GM23338 (cell line): ENCODE data around the gene ABHD15. TPM values are rescaled to one million over a fixed set of nuclear protein-coding genes. Genes with fewer than 3 reads are reported as not detected.

ENCODE experiments used
- ATAC-seq: fragments of 200-7000 bp; cut with Tn5 transposase; 3 replicates; pipeline ENCODE4 v1.9.1; 2020
- DNase-seq: peaks from one replicate; pipeline ENCODE4 v3.0.0-alpha.2; 2015; ENCODE audit warnings: low spot score
- H2AFZ ChIP-seq: fragments of 200-600 bp; sonication (generic); 2 replicates; pipeline ENCODE4 v1.8.0; 2016; ENCODE audit warnings: antibody characterized with exemption, mild to moderate bottlenecking, moderate library complexity
- H3F3A ChIP-seq: fragments of 200-600 bp; sonication (generic); replicated peaks from 2 replicates; pipeline ENCODE4 v1.8.0; 2017; ENCODE audit warnings: antibody characterized with exemption, mixed run types, low read depth
- H3K27ac ChIP-seq: fragments of 200-600 bp; sonication (generic); 2 replicates; pipeline ENCODE4 v1.6.1; 2016; ENCODE audit warnings: low read depth
- H3K27me3 ChIP-seq: fragments of 200-600 bp; sonication (generic); 2 replicates; pipeline ENCODE4 v1.8.0; 2016; ENCODE audit warnings: mild to moderate bottlenecking, mixed run types, moderate library complexity; ENCODE audit not compliant: insufficient read depth
- H3K36me3 ChIP-seq: fragments of 200-600 bp; sonication (generic); 2 replicates; pipeline ENCODE4 v1.8.0; 2016; ENCODE audit warnings: mild to moderate bottlenecking; ENCODE audit not compliant: insufficient read depth
- H3K4me1 ChIP-seq: fragments of 200-600 bp; sonication (generic); 2 replicates; pipeline ENCODE4 v1.8.0; 2016; ENCODE audit warnings: mild to moderate bottlenecking, moderate library complexity; ENCODE audit not compliant: insufficient read depth
- H3K4me2 ChIP-seq: fragments of 200-600 bp; sonication (generic); 2 replicates; pipeline ENCODE4 v1.7.1; 2017; ENCODE audit warnings: mixed run types
- H3K4me3 ChIP-seq: fragments of 200-600 bp; sonication (generic); 2 replicates; pipeline ENCODE4 v1.6.1; 2016; ENCODE audit warnings: mixed run types
- H3K79me2 ChIP-seq: fragments of 200-600 bp; sonication (generic); replicated peaks from 2 replicates; pipeline ENCODE4 v1.8.0; 2017; ENCODE audit warnings: mild to moderate bottlenecking; ENCODE audit not compliant: insufficient read depth
- H3K9me2 ChIP-seq: fragments of 200-600 bp; sonication (generic); 2 replicates; pipeline ENCODE4 v1.8.0; 2017; ENCODE audit not compliant: insufficient read depth
- H4K20me1 ChIP-seq: fragments of 200-600 bp; sonication (generic); replicated peaks from 2 replicates; pipeline ENCODE4 v1.8.0; 2017; ENCODE audit warnings: mild to moderate bottlenecking; ENCODE audit not compliant: insufficient read depth
- H3K27ac Mint-ChIP-seq: 2 replicates; pipeline ENCODE4 v1.8.0; 2020; ENCODE audit warnings: inconsistent platforms, mild to moderate bottlenecking, moderate library complexity, mixed read lengths
- H3K27me3 Mint-ChIP-seq: 3 replicates; pipeline ENCODE4 v1.8.0; 2022; ENCODE audit warnings: low read depth, mild to moderate bottlenecking, moderate library complexity, mixed read lengths, inconsistent platforms; ENCODE audit not compliant: insufficient read depth, poor library complexity
- H3K36me3 Mint-ChIP-seq: 3 replicates; pipeline ENCODE4 v1.8.0; 2021; ENCODE audit warnings: low read depth, mild to moderate bottlenecking, inconsistent platforms, moderate library complexity, mixed read lengths
- H3K4me1 Mint-ChIP-seq: 3 replicates; pipeline ENCODE4 v1.8.0; 2020; ENCODE audit warnings: mild to moderate bottlenecking, inconsistent platforms, mixed read lengths
- H3K4me3 Mint-ChIP-seq: 3 replicates; pipeline ENCODE4 v1.8.0; 2021; ENCODE audit warnings: moderate library complexity, mild to moderate bottlenecking, inconsistent platforms, mixed read lengths
- H3K9me3 Mint-ChIP-seq: 3 replicates; pipeline ENCODE4 v1.8.0; 2020; ENCODE audit warnings: moderate library complexity, mild to moderate bottlenecking, inconsistent platforms, mixed read lengths
- CREB1 ChIP-seq: fragments of 250-450 bp; sonication (Bioruptor Pico); IDR thresholded peaks from 2 replicates; pipeline ENCODE4 v1.5.0; 2020; ENCODE audit warnings: low read depth, mild to moderate bottlenecking, moderate library complexity
- EZH2 ChIP-seq: fragments of 200-600 bp; sonication (generic); IDR thresholded peaks from one replicate; pipeline ENCODE4 v1.8.0; 2017; ENCODE audit warnings: antibody characterized with exemption, mild to moderate bottlenecking, low read depth; ENCODE audit not compliant: unreplicated experiment
- EZH2phosphoT487 ChIP-seq: fragments of 200-600 bp; sonication (generic); IDR thresholded peaks from one replicate; pipeline ENCODE4 v1.8.1; 2018; ENCODE audit warnings: antibody characterized with exemption; ENCODE audit not compliant: unreplicated experiment
- JUNB ChIP-seq: IDR thresholded peaks from one replicate; pipeline ENCODE4 v1.6.1; 2016; ENCODE audit warnings: antibody characterized with exemption; ENCODE audit not compliant: unreplicated experiment
- NANOG ChIP-seq: IDR thresholded peaks from 2 replicates; pipeline ENCODE4 v1.6.1; 2016; ENCODE audit warnings: antibody characterized with exemption, borderline replicate concordance
- POLR2AphosphoS5 ChIP-seq: IDR thresholded peaks from 2 replicates; pipeline ENCODE4 v1.6.1; 2016; ENCODE audit warnings: antibody characterized with exemption, low read depth
- STAT1 ChIP-seq: IDR thresholded peaks from one replicate; pipeline ENCODE4 v1.6.1; 2016; ENCODE audit warnings: antibody characterized with exemption; ENCODE audit not compliant: unreplicated experiment
- ZNF114 ChIP-seq: fragments of 250-450 bp; sonication (Bioruptor Pico); IDR thresholded peaks from 2 replicates; pipeline ENCODE4 v1.5.0; 2020; ENCODE audit warnings: mild to moderate bottlenecking, moderate library complexity
- ZNF331 ChIP-seq: fragments of 250-450 bp; sonication (Bioruptor Pico); IDR thresholded peaks from 2 replicates; pipeline ENCODE4 v1.5.0; 2020; ENCODE audit warnings: low read depth, mild to moderate bottlenecking, moderate library complexity
- polyA plus RNA-seq: library from polyadenylated mRNA; unstranded; fragments of >200 nt; fragmentation: Nextera tagmentation; extraction: Ambion mirVana; gene quantifications from 2 replicates; pipeline ENCODE4 v1.2.1, GENCODE V29; 2016
- total RNA-seq: library from RNA; depleted of rRNA; stranded (reverse); fragments of >200 nt; shearing (Covaris generic); gene quantifications from 2 replicates; pipeline ENCODE4 v1.2.3, GENCODE V29; 2014
- TF ChIP-seq, protein P1 (sequence below), 2 experiments: fragments of 200-600 bp in 1 of 2; sonication (generic) in 1 of 2; conservative IDR thresholded peaks; 2 replicates each; pipeline versions ENCODE4 v1.5.1 to v1.6.1; 2016 to 2017; ENCODE audit warnings: antibody characterized with exemption in 2 of 2, low read depth in 2 of 2, mild to moderate bottlenecking in 2 of 2, moderate library complexity in 1 of 2
- TF ChIP-seq, protein P2 (sequence below): fragments of 250-450 bp; sonication (Bioruptor Pico); IDR thresholded peaks from 2 replicates; pipeline ENCODE4 v1.5.0; 2020; ENCODE audit warnings: mild to moderate bottlenecking, moderate library complexity
- TF ChIP-seq, protein P3 (sequence below): IDR thresholded peaks from 2 replicates; pipeline ENCODE4 v1.6.1; 2016; ENCODE audit warnings: antibody characterized with exemption
- TF ChIP-seq, protein P4 (sequence below): IDR thresholded peaks from one replicate; pipeline ENCODE4 v1.6.1; 2018; ENCODE audit warnings: antibody characterized with exemption; ENCODE audit not compliant: unreplicated experiment

The ABHD15 gene
- total and polyA plus RNA-seq, 2 experiments from 2014 or later = 0.27 to 2.5 TPM

DNA sequence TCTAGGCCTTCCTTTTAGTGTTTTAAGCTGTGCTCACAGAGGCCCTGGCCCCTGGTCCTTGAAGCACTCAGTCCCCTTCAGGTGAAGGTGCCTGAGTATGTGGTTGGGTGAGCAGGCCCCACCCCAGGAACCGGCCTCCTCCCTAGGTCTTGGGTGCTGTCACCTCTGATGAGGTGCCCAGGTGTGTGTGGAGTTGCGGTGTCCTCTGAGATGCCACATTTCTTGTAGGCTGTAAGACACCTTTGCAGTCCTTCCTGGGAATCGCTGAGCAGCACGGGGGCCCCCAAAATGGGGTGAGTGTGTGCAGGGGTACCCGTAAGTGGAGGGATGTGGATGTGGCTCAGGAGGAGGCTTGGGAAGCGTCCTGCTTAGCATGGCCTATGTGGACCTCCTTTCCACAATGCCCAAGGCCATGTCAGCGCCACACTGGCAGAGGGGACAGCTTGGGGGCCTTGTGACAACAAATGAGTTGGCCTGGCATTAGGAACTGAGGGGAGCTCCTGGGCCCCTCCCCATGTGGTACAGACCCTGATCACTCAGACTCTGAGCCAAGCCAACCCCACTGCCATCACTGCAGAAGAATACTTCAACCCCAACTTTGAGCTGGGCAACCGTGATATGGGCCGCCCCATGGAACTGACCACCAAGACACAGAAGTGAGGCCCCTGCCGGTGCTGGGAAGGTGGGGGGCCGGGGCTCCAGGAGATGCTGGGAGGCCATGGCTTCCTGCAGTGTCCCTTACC is 44.7 kb upstream of the ABHD15 start:
- TF ChIP-seq, protein P1, sequence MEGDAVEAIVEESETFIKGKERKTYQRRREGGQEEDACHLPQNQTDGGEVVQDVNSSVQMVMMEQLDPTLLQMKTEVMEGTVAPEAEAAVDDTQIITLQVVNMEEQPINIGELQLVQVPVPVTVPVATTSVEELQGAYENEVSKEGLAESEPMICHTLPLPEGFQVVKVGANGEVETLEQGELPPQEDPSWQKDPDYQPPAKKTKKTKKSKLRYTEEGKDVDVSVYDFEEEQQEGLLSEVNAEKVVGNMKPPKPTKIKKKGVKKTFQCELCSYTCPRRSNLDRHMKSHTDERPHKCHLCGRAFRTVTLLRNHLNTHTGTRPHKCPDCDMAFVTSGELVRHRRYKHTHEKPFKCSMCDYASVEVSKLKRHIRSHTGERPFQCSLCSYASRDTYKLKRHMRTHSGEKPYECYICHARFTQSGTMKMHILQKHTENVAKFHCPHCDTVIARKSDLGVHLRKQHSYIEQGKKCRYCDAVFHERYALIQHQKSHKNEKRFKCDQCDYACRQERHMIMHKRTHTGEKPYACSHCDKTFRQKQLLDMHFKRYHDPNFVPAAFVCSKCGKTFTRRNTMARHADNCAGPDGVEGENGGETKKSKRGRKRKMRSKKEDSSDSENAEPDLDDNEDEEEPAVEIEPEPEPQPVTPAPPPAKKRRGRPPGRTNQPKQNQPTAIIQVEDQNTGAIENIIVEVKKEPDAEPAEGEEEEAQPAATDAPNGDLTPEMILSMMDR (conservative IDR thresholded peaks at IDR 0.05; ENCODE audit: low read depth in 2 of 2) = no peak
- TF ChIP-seq, protein P2, sequence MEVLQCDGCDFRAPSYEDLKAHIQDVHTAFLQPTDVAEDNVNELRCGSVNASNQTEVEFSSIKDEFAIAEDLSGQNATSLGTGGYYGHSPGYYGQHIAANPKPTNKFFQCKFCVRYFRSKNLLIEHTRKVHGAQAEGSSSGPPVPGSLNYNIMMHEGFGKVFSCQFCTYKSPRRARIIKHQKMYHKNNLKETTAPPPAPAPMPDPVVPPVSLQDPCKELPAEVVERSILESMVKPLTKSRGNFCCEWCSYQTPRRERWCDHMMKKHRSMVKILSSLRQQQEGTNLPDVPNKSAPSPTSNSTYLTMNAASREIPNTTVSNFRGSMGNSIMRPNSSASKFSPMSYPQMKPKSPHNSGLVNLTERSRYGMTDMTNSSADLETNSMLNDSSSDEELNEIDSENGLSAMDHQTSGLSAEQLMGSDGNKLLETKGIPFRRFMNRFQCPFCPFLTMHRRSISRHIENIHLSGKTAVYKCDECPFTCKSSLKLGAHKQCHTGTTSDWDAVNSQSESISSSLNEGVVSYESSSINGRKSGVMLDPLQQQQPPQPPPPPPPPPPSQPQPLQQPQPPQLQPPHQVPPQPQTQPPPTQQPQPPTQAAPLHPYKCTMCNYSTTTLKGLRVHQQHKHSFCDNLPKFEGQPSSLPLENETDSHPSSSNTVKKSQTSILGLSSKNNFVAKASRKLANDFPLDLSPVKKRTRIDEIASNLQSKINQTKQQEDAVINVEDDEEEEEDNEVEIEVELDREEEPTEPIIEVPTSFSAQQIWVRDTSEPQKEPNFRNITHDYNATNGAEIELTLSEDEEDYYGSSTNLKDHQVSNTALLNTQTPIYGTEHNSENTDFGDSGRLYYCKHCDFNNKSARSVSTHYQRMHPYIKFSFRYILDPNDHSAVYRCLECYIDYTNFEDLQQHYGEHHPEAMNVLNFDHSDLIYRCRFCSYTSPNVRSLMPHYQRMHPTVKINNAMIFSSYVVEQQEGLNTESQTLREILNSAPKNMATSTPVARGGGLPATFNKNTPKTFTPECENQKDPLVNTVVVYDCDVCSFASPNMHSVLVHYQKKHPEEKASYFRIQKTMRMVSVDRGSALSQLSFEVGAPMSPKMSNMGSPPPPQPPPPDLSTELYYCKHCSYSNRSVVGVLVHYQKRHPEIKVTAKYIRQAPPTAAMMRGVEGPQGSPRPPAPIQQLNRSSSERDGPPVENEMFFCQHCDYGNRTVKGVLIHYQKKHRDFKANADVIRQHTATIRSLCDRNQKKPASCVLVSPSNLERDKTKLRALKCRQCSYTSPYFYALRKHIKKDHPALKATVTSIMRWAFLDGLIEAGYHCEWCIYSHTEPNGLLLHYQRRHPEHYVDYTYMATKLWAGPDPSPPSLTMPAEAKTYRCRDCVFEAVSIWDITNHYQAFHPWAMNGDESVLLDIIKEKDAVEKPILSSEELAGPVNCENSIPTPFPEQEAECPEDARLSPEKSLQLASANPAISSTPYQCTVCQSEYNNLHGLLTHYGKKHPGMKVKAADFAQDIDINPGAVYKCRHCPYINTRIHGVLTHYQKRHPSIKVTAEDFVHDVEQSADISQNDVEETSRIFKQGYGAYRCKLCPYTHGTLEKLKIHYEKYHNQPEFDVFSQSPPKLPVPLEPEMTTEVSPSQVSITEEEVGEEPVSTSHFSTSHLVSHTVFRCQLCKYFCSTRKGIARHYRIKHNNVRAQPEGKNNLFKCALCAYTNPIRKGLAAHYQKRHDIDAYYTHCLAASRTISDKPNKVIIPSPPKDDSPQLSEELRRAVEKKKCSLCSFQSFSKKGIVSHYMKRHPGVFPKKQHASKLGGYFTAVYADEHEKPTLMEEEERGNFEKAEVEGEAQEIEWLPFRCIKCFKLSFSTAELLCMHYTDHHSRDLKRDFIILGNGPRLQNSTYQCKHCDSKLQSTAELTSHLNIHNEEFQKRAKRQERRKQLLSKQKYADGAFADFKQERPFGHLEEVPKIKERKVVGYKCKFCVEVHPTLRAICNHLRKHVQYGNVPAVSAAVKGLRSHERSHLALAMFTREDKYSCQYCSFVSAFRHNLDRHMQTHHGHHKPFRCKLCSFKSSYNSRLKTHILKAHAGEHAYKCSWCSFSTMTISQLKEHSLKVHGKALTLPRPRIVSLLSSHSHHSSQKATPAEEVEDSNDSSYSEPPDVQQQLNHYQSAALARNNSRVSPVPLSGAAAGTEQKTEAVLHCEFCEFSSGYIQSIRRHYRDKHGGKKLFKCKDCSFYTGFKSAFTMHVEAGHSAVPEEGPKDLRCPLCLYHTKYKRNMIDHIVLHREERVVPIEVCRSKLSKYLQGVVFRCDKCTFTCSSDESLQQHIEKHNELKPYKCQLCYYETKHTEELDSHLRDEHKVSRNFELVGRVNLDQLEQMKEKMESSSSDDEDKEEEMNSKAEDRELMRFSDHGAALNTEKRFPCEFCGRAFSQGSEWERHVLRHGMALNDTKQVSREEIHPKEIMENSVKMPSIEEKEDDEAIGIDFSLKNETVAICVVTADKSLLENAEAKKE (CRISPR knock-in tag) = no peak
- no peak for TF ChIP-seq STAT1
- TF ChIP-seq, protein P3, sequence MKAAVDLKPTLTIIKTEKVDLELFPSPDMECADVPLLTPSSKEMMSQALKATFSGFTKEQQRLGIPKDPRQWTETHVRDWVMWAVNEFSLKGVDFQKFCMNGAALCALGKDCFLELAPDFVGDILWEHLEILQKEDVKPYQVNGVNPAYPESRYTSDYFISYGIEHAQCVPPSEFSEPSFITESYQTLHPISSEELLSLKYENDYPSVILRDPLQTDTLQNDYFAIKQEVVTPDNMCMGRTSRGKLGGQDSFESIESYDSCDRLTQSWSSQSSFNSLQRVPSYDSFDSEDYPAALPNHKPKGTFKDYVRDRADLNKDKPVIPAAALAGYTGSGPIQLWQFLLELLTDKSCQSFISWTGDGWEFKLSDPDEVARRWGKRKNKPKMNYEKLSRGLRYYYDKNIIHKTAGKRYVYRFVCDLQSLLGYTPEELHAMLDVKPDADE = no peak
- TF ChIP-seq, protein P4, sequence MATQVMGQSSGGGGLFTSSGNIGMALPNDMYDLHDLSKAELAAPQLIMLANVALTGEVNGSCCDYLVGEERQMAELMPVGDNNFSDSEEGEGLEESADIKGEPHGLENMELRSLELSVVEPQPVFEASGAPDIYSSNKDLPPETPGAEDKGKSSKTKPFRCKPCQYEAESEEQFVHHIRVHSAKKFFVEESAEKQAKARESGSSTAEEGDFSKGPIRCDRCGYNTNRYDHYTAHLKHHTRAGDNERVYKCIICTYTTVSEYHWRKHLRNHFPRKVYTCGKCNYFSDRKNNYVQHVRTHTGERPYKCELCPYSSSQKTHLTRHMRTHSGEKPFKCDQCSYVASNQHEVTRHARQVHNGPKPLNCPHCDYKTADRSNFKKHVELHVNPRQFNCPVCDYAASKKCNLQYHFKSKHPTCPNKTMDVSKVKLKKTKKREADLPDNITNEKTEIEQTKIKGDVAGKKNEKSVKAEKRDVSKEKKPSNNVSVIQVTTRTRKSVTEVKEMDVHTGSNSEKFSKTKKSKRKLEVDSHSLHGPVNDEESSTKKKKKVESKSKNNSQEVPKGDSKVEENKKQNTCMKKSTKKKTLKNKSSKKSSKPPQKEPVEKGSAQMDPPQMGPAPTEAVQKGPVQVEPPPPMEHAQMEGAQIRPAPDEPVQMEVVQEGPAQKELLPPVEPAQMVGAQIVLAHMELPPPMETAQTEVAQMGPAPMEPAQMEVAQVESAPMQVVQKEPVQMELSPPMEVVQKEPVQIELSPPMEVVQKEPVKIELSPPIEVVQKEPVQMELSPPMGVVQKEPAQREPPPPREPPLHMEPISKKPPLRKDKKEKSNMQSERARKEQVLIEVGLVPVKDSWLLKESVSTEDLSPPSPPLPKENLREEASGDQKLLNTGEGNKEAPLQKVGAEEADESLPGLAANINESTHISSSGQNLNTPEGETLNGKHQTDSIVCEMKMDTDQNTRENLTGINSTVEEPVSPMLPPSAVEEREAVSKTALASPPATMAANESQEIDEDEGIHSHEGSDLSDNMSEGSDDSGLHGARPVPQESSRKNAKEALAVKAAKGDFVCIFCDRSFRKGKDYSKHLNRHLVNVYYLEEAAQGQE = no peak
- no peak for TF ChIP-seq ZNF331
- TF ChIP-seq NANOG = no peak
- no peak for TF ChIP-seq EZH2
- no peak for TF ChIP-seq JUNB
- TF ChIP-seq POLR2AphosphoS5 = no peak
- TF ChIP-seq CREB1 (CRISPR knock-in tag) = no peak
- TF ChIP-seq ZNF114 (CRISPR knock-in tag) = no peak
- TF ChIP-seq EZH2phosphoT487 = no peak
- Histone ChIP-seq H3K79me2 (peaks cover 2% of the 10 kb centered on the region; the same call in 1 of the 2 replicates), H2AFZ (no peak overlapping the region), H3K4me1 (peaks cover 21% of the 10 kb centered on the region), H3K4me2 (no peak overlapping the region), H3K9me2 (no peaks in the 10 kb centered on the region), H3K36me3 (no peaks in the 10 kb centered on the region; the same call in 1 of the 2 replicates), H3K27ac (no peak overlapping the region), H3K4me3 (no peak overlapping the region), H3K27me3 (peaks cover 35% of the 10 kb centered on the region), H3F3A (0 out of 2 replicates have a peak, but pooled peaks cover 2% of the 10 kb centered on the region), H4K20me1 (peaks cover 12% of the 10 kb centered on the region; the same call in 1 of the 2 replicates)
- peaks cover 4% of the 10 kb centered on the region; the same call in 2 of the 3 replicates for H3K36me3 Mint-ChIP-seq
- peaks cover 35% of the 10 kb centered on the region for H3K27me3 Mint-ChIP-seq
- DNase-seq = no peak
- no peak overlapping the region for H3K27ac Mint-ChIP-seq
- no peaks in the 10 kb centered on the region; the same call in 2 of the 3 replicates for H3K9me3 Mint-ChIP-seq
- peaks cover 22% of the 10 kb centered on the region for H3K4me1 Mint-ChIP-seq
- no peak for ATAC-seq
- no peak overlapping the region for H3K4me3 Mint-ChIP-seq
